Common myeloid progenitor, CD34-positive (primary cell): Measurements from ENCODE around the gene EHBP1.

Experiments used
- CTCF ChIA-PET: fragments of 350-600 bp; sonication (Branson Sonifier 250); formaldehyde crosslinking; loops from one replicate; lab custom pipeline; 2021; ENCODE audit warnings: antibody characterized with exemption; lab: Charles Lee
- POLR2A ChIA-PET: fragments of 350-600 bp; sonication (Branson Sonifier 250); formaldehyde crosslinking; loops from one replicate; lab custom pipeline; 2021; ENCODE audit warnings: antibody characterized with exemption; lab: Charles Lee
- DNase-seq, 3 donors: peaks; one replicate each; pipeline versions ENCODE4 v3.0.0 to v3.0.0-alpha.2; 2013
- H3K27ac ChIP-seq, 2 experiments: 1 replicate in 1 of 2; 2 replicates in 1 of 2; pipeline ENCODE4 v1.7.0; 2013; ENCODE audit warnings: inconsistent platforms in 2 of 2, low read length in 2 of 2, mild to moderate bottlenecking in 2 of 2, low read depth in 1 of 2, moderate library complexity in 1 of 2; ENCODE audit not compliant: severe bottlenecking in 2 of 2, insufficient read depth in 1 of 2, poor library complexity in 1 of 2
- H3K27me3 ChIP-seq, 5 experiments: replicated peaks in 2 of 5; 1 replicate in 3 of 5; 2 replicates in 2 of 5; pipeline versions ENCODE4 v1.6.1 to v1.7.0; 2013; ENCODE audit warnings: low read length in 4 of 5, mild to moderate bottlenecking in 2 of 5, moderate library complexity in 2 of 5, inconsistent platforms in 1 of 5; ENCODE audit not compliant: insufficient read depth in 5 of 5, control insufficient read depth in 4 of 5
- H3K36me3 ChIP-seq, 4 experiments: 1 replicate in 2 of 4; 2 replicates in 2 of 4; pipeline versions ENCODE4 v1.6.1 to v1.7.0; 2013; ENCODE audit warnings: low read length in 3 of 4, control low read depth in 1 of 4, mild to moderate bottlenecking in 1 of 4; ENCODE audit not compliant: control insufficient read depth in 4 of 4, insufficient read depth in 4 of 4
- H3K4me1 ChIP-seq, 4 experiments: 1 replicate in 3 of 4; 2 replicates in 1 of 4; pipeline versions ENCODE4 v1.6.1 to v1.7.1; 2013; ENCODE audit warnings: low read length in 3 of 4, mild to moderate bottlenecking in 3 of 4, control low read depth in 1 of 4, inconsistent platforms in 1 of 4, moderate library complexity in 1 of 4; ENCODE audit not compliant: control insufficient read depth in 4 of 4, insufficient read depth in 4 of 4; ENCODE audit errors: control extremely low read depth in 1 of 4
- H3K4me3 ChIP-seq, 7 experiments: 1 replicate in 4 of 7; 2 replicates in 3 of 7; pipeline versions ENCODE4 v1.5.1 to v1.7.0; 2013; ENCODE audit warnings: mild to moderate bottlenecking in 7 of 7, low read length in 6 of 7, moderate library complexity in 6 of 7, inconsistent platforms in 2 of 7, low read depth in 2 of 7, control low read depth in 1 of 7; ENCODE audit not compliant: insufficient read depth in 4 of 7, control insufficient read depth in 1 of 7; ENCODE audit errors: extremely low read depth in 1 of 7
- H3K9me3 ChIP-seq, 5 experiments: 1 replicate in 4 of 5; 2 replicates in 1 of 5; pipeline versions ENCODE4 v1.6.1 to v1.7.1; 2013; ENCODE audit warnings: low read length in 4 of 5, mild to moderate bottlenecking in 2 of 5, inconsistent platforms in 1 of 5, low read depth in 1 of 5, moderate library complexity in 1 of 5; ENCODE audit not compliant: control insufficient read depth in 4 of 5, insufficient read depth in 2 of 5; ENCODE audit errors: control extremely low read depth in 1 of 5
- WGBS: methylation state at CpG from one replicate; pipeline ENCODE4 v1.1.5; 2013; ENCODE audit not compliant: insufficient coverage; 5-methylcytosine and 5-hydroxymethylcytosine counted together

EHBP1 gene

GRCh38 chr2:63041592-63041991 lies 336.1 kb downstream of the EHBP1 start:
- Histone ChIP-seq H3K27ac (no peak overlapping the region), H3K27me3 (peaks cover 0 to 26% (median 8%) of the 10 kb centered on the region in 5 experiments), H3K4me1 (no peaks in the 10 kb centered on the region), H3K36me3 (peaks cover 0 to 13% (median 0%) of the 10 kb centered on the region in 4 experiments), H3K9me3 (no peaks in the 10 kb centered on the region), H3K4me3 (no peak overlapping the region)
- DNase-seq = no peak
- ChIA-PET POLR2A (no interaction called here), CTCF (interaction anchor here (1.0 to 1.9 kb wide), 4 partner anchors 14 to 22 kb away, joined by 3 to 6 read pairs (median 3); no protein-coding TSS in a partner anchor)
- 100% methylated on average over 1 of the region's 1 CpG for WGBS

- Histone ChIP-seq H3K4me1 (peaks cover 2 to 25% (median 21%) of the 10 kb centered on the region in 4 experiments), H3K27ac (no peak overlapping the region), H3K9me3 (no peaks in the 10 kb centered on the region), H3K36me3 (peaks cover 0 to 13% (median 0%) of the 10 kb centered on the region in 4 experiments), H3K27me3 (peaks cover 8 to 56% (median 27%) of the 10 kb centered on the region in 5 experiments), H3K4me3 (no peak overlapping the region)
- 98% methylated on average over 28 of the region's 36 CpGs for WGBS
- ChIA-PET POLR2A (no interaction called here), CTCF (no interaction called here)
- no peak for DNase-seq
Measured at GRCh38 chr2:63044362-63045327, 339.1 kb downstream of the EHBP1 start.

DNA sequence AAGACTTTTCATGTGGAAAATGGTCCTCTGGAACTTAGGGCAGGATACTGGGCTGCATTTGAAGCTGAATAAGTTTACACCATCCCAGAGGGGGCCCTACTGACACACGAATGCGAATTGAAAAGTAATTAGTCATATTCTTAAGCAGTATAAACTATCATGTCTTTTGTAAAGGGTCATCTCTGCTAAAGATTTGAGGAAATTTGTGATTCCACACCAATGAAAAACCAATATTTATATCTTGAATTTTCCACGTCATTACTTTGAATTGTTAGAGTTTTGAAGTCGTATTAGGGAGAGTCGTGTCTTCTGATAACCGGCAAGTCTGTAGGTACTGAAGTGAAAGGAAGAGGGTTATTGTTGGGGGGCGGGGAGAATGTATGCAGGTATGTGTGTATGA lies 341.0 kb downstream of the EHBP1 start:
- ChIA-PET POLR2A (no interaction called here), CTCF (interaction anchor here (0.7 to 1.7 kb wide), 3 partner anchors 10 to 33 kb away, joined by 3 to 4 read pairs (median 3); no protein-coding TSS in a partner anchor)
- Histone ChIP-seq H3K9me3 (no peaks in the 10 kb centered on the region), H3K4me1 (peaks cover 3 to 43% (median 38%) of the 10 kb centered on the region in 4 experiments), H3K27ac (no peak overlapping the region), H3K27me3 (peaks cover 11 to 71% (median 33%) of the 10 kb centered on the region in 5 experiments), H3K4me3 (no peak overlapping the region), H3K36me3 (peaks cover 0 to 11% (median 0%) of the 10 kb centered on the region in 4 experiments)
- 100% methylated on average over 1 of the region's 7 CpGs for WGBS
- DNase-seq = no peak

- CTCF ChIA-PET = interaction anchor here (0.7 to 1.7 kb wide), 3 partner anchors 11 to 32 kb away, joined by 3 to 4 read pairs (median 3); no protein-coding TSS in a partner anchor
- POLR2A ChIA-PET = no interaction called here
Measured at GRCh38 chr2:63046961-63047320, 341.4 kb downstream of the EHBP1 start.

GRCh38 chr2:63047321-63048279 lies 342.1 kb downstream of the EHBP1 start:
- WGBS = 2% methylated on average over 60 of the region's 71 CpGs
- ChIA-PET POLR2A (no interaction called here), CTCF (interaction anchor here (0.7 to 1.7 kb wide), 2 partner anchors 10 to 11 kb away, joined by 3 to 4 read pairs; no protein-coding TSS in a partner anchor)
- Histone ChIP-seq H3K9me3 (no peaks in the 10 kb centered on the region), H3K4me1 (peaks cover 3 to 53% (median 42%) of the 10 kb centered on the region in 4 experiments), H3K36me3 (peaks cover 0 to 11% (median 0%) of the 10 kb centered on the region in 4 experiments), H3K4me3 (peak overlapping the region in 5 of 7 experiments; percentile 23 to 66 (median 58)), H3K27me3 (peaks cover 11 to 81% (median 37%) of the 10 kb centered on the region in 5 experiments), H3K27ac (no peak overlapping the region)
- DNase-seq = peak in 2 of 3 donors; percentile 53 to 65

More at GRCh38 chr2:63046961-63047320, 341.4 kb downstream of the EHBP1 start:
- H3K4me3 ChIP-seq = peak overlapping the region in 3 of 7 experiments; percentile 58 to 66 (median 62)
- H3K36me3 ChIP-seq = peaks cover 0 to 11% (median 0%) of the 10 kb centered on the region in 4 experiments
- peak in 1 of 3 donors; percentile 39 for DNase-seq
- H3K27ac ChIP-seq = no peak overlapping the region
- 42% methylated on average over 7 of the region's 8 CpGs for WGBS
- peaks cover 11 to 75% (median 33%) of the 10 kb centered on the region in 5 experiments for H3K27me3 ChIP-seq
- peaks cover 3 to 46% (median 40%) of the 10 kb centered on the region in 4 experiments for H3K4me1 ChIP-seq
- no peaks in the 10 kb centered on the region for H3K9me3 ChIP-seq

GRCh38 chr2:63048367-63049171 lies 343.1 kb downstream of the EHBP1 start:
- H3K36me3 ChIP-seq = peaks cover 0 to 11% (median 0%) of the 10 kb centered on the region in 4 experiments
- H3K4me1 ChIP-seq = peaks cover 3 to 60% (median 48%) of the 10 kb centered on the region in 4 experiments
- H3K27ac ChIP-seq = no peak overlapping the region
- ChIA-PET CTCF (interaction anchor here (0.7 to 1.7 kb wide), 3 partner anchors 9 to 17 kb away, joined by 3 to 4 read pairs (median 4); no protein-coding TSS in a partner anchor), POLR2A (no interaction called here)
- DNase-seq = peak in 2 of 3 donors; percentile 44 to 50
- WGBS = 3% methylated on average over 48 of the region's 61 CpGs
- H3K27me3 ChIP-seq = peaks cover 15 to 91% (median 46%) of the 10 kb centered on the region in 5 experiments
- H3K9me3 ChIP-seq = no peaks in the 10 kb centered on the region
- H3K4me3 ChIP-seq = peak overlapping the region in 2 of 7 experiments; percentile 19 to 58
